Measurements from ENCODE around the gene GPR137. TPM values are rescaled to one million over a fixed set of nuclear protein-coding genes. Genes with fewer than 3 reads are reported as not detected.
A peak's percentile ranks its signal among the peaks of the same experiment; 100 is the strongest.

The GPR137 gene
- total and polyA plus RNA-seq, 9 of the 15 experiments (the other 6 are each of a cell fraction or from before 2014, with no cell fraction given) = 0.32 to 26.7 (median 10.7) TPM

DNA sequence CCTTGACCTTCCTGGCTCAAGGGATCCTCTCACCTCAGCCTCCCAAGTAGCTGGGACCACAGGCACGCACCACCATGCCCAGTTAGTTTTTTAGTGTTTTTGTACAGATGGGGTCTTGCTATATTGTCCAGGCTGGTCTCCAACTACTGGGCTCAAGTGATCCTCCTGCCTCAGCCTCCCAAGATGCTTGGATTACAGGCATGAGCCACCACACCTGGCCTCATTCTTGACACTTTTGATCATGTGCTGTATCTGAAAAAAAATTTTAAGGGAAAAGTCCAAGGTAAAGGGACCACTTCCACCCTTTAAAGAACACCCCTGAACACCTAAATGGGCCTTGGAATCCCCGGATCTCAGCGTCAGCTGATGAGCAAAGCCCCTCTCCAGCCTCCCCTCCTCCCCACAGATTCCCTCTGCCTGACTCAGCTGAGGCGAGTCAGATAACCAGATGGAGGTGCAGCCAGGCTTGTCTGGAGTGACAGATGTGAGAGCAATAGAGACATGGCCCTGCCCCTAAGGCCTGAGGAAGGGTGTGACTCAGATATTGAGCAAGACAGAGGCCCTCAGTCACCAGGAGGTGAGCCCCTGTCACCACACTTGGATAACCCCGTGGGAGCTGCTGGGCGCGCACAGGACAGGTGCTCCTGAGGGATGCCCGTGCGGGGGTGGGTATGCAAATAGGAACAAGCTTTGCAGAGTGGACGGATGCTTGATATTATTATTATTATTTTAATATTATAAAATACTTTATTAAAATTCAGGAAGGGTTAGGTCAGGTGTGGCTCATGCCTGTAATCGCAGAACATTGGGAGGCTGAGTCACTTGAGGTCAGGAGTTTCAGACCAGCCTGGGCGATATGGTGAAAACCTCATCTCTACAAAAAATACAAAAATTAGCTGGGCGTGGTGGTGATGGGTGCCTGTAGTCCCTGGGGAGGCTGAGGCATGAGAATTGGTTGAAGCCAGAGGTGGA is 49.4 kb downstream of the GPR137 start:
- DNase-seq (ENCODE audit: extremely low read depth in 1 of 4, low spot score in 3 of 4) = peak; percentile 94 to 98 (median 96)
- Histone ChIP-seq H3K4me3 (no peak overlapping the region), H3K4me2 (ENCODE audit: insufficient read depth, low read length) (peak overlapping the region; percentile 48), H3K79me2 (ENCODE audit: control insufficient read depth, insufficient read depth, low read length) (no peaks in the 10 kb centered on the region), H3K27ac (ENCODE audit: extremely low read depth, low read depth, low read length) (peak overlapping the region; percentile 65; the same call in 2 of the 3 replicates), H4K20me1 (replicated peaks; ENCODE audit: control insufficient read depth, insufficient read depth, low read length) (no peaks in the 10 kb centered on the region), H3K9me3 (replicated peaks; ENCODE audit: control insufficient read depth, insufficient read depth, low read depth, low read length) (no peaks in the 10 kb centered on the region; the same call in 1 of the 2 replicates), H3K4me1 (replicated peaks in 1 of 2; ENCODE audit: control insufficient read depth in 2 of 2, insufficient read depth in 2 of 2, low read length in 2 of 2) (peaks cover 42 to 51% of the 10 kb centered on the region in 2 experiments), H2AFZ (ENCODE audit: low read depth, low read length) (no peak overlapping the region), H3K36me3 (ENCODE audit: control insufficient read depth, insufficient read depth, low read length) (no peaks in the 10 kb centered on the region; the same call in 2 of the 3 replicates), H3K9ac (ENCODE audit: insufficient read depth in 1 of 2, low read depth in 2 of 2, low read length in 2 of 2) (peak overlapping the region in 1 of 2 experiments; percentile 33; a peak in 2 of 4 replicates), H3K27me3 (ENCODE audit: control insufficient read depth in 2 of 2, insufficient read depth in 2 of 2, low read length in 2 of 2) (no peaks in the 10 kb centered on the region), H3K9me1 (ENCODE audit: control insufficient read depth, insufficient read depth, low read length) (no peaks in the 10 kb centered on the region)
- FAIRE-seq = peak; percentile 100
- no TSS peak for BruUV-seq (replicated peaks)
- intact Hi-C loops (cut with micrococcal nuclease) (loop anchor here (1.0 kb wide), 1 partner anchor 20 kb away; no protein-coding TSS in a partner anchor), in situ Hi-C loops (cut with MboI) (no loop called here)
- 5% methylated on average over 13 of the region's 13 CpGs for WGBS (ENCODE audit: insufficient coverage, low coverage, missing lambda C conversion rate)
- CTCF ChIA-PET (ENCODE audit: low intra/inter-chr PET ratio) = no interaction called here
- ATAC-seq = peak; percentile 96
- POLR2A ChIA-PET = interaction anchor here (0.5 to 1.7 kb wide), 8 partner anchors 10 to 409 kb away, joined by 3 to 9 read pairs (median 3); partner anchors contain the start of genes PRDX5, RASGRP2, STIP1 and TRMT112
- TF ChIP-seq, protein P1, sequence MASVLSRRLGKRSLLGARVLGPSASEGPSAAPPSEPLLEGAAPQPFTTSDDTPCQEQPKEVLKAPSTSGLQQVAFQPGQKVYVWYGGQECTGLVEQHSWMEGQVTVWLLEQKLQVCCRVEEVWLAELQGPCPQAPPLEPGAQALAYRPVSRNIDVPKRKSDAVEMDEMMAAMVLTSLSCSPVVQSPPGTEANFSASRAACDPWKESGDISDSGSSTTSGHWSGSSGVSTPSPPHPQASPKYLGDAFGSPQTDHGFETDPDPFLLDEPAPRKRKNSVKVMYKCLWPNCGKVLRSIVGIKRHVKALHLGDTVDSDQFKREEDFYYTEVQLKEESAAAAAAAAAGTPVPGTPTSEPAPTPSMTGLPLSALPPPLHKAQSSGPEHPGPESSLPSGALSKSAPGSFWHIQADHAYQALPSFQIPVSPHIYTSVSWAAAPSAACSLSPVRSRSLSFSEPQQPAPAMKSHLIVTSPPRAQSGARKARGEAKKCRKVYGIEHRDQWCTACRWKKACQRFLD (CRISPR knock-in tag; IDR thresholded peaks at IDR 0.05) = peak; percentile 91
- TF ChIP-seq ZNF41 (CRISPR knock-in tag; conservative IDR thresholded peaks at IDR 0.05) = no peak
- no peak for TF ChIP-seq ZC3H8 (IDR thresholded peaks at IDR 0.05)
- TF ChIP-seq E2F6 (IDR thresholded peaks at IDR 0.05; ENCODE audit: borderline replicate concordance in 1 of 2, extremely low read depth in 1 of 2, insufficient read depth in 1 of 2, insufficient read length in 1 of 2, low read depth in 1 of 2, low read length in 1 of 2, poor library complexity in 1 of 2, severe bottlenecking in 1 of 2) = peak; percentile 45 to 62
- peak; percentile 41; the same call in 1 of the 2 replicates for TF ChIP-seq ZNF134 (CRISPR knock-in tag; conservative IDR thresholded peaks at IDR 0.05)
- TF ChIP-seq ZNF311 (CRISPR knock-in tag; IDR thresholded peaks at IDR 0.05) = no peak
- TF ChIP-seq TAF7 (tag; IDR thresholded peaks at IDR 0.05) = no peak
- TF ChIP-seq CC2D1A (IDR thresholded peaks at IDR 0.05) = peak; percentile 87; the same call in 1 of the 2 replicates
- TF ChIP-seq ZNF146 (CRISPR knock-in tag; IDR thresholded peaks at IDR 0.05; ENCODE audit: unreplicated experiment) = no peak
- TF ChIP-seq EP400 (IDR thresholded peaks at IDR 0.05) = peak; percentile 78
- TF ChIP-seq IRF2 (CRISPR knock-in tag; IDR thresholded peaks at IDR 0.05) = no peak
- peak; percentile 19 for TF ChIP-seq BRD9 (IDR thresholded peaks at IDR 0.05; ENCODE audit: low read depth, partially characterized antibody)
- TF ChIP-seq ARID2 (IDR thresholded peaks at IDR 0.05) = no peak
- TF ChIP-seq, protein P2, sequence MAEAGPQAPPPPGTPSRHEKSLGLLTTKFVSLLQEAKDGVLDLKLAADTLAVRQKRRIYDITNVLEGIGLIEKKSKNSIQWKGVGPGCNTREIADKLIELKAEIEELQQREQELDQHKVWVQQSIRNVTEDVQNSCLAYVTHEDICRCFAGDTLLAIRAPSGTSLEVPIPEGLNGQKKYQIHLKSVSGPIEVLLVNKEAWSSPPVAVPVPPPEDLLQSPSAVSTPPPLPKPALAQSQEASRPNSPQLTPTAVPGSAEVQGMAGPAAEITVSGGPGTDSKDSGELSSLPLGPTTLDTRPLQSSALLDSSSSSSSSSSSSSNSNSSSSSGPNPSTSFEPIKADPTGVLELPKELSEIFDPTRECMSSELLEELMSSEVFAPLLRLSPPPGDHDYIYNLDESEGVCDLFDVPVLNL (CRISPR knock-in tag; IDR thresholded peaks at IDR 0.05; ENCODE audit: low read depth) = no peak
- TF ChIP-seq CBX2 (IDR thresholded peaks at IDR 0.05; ENCODE audit: insufficient read depth, low read length, poor library complexity, severe bottlenecking) = no peak
